ENCODE measurements around the gene SPPL2A.

The SPPL2A gene

GRCh38 chr15:50675535-50676144 is 89.9 kb downstream of the SPPL2A start:
- TF ChIP-seq CSRNP3 (CRISPR knock-in tag; IDR thresholded peaks at IDR 0.05) (no peak), TOX (CRISPR knock-in tag; IDR thresholded peaks at IDR 0.05; ENCODE audit: borderline replicate concordance) (no peak), ISL1 (CRISPR knock-in tag; IDR thresholded peaks at IDR 0.05) (no peak), POU6F1 (CRISPR knock-in tag; IDR thresholded peaks at IDR 0.05; ENCODE audit: borderline replicate concordance, low read depth) (no peak), ZNF70 (CRISPR knock-in tag; IDR thresholded peaks at IDR 0.05) (no peak), CREB5 (CRISPR knock-in tag; IDR thresholded peaks at IDR 0.05; ENCODE audit: low read depth) (no peak), ZFP3 (CRISPR knock-in tag; IDR thresholded peaks at IDR 0.05) (no peak), BACH2 (CRISPR knock-in tag; IDR thresholded peaks at IDR 0.05; ENCODE audit: borderline replicate concordance) (no peak), CSDC2 (CRISPR knock-in tag; IDR thresholded peaks at IDR 0.05) (no peak), SNAI2 (CRISPR knock-in tag; IDR thresholded peaks at IDR 0.05) (no peak), ARNTL (CRISPR knock-in tag; IDR thresholded peaks at IDR 0.05; ENCODE audit: borderline replicate concordance, low read depth) (no peak)
- ATAC-seq = no peak; the same call in 1 of the 3 replicates

- TF ChIP-seq POU6F1 (CRISPR knock-in tag; IDR thresholded peaks at IDR 0.05; ENCODE audit: borderline replicate concordance, low read depth) = no peak
- TF ChIP-seq ZFP30 (CRISPR knock-in tag; IDR thresholded peaks at IDR 0.05) = no peak
- no peak for TF ChIP-seq PATZ1 (CRISPR knock-in tag; IDR thresholded peaks at IDR 0.05; ENCODE audit: borderline replicate concordance)
- TF ChIP-seq RARB (CRISPR knock-in tag; IDR thresholded peaks at IDR 0.05) = no peak
- no peak for TF ChIP-seq ZNF8 (CRISPR knock-in tag; IDR thresholded peaks at IDR 0.05)
- TF ChIP-seq GLIS3 (CRISPR knock-in tag; IDR thresholded peaks at IDR 0.05) = no peak
- no peak for TF ChIP-seq CREB5 (CRISPR knock-in tag; IDR thresholded peaks at IDR 0.05; ENCODE audit: low read depth)
- no peak for TF ChIP-seq ESRRG (CRISPR knock-in tag; IDR thresholded peaks at IDR 0.05)
- TF ChIP-seq ZFP3 (CRISPR knock-in tag; IDR thresholded peaks at IDR 0.05) = no peak
- TF ChIP-seq ZNF70 (CRISPR knock-in tag; IDR thresholded peaks at IDR 0.05) = no peak
- no peak for TF ChIP-seq ISL1 (CRISPR knock-in tag; IDR thresholded peaks at IDR 0.05)
- no peak for TF ChIP-seq ZNF565 (CRISPR knock-in tag; conservative IDR thresholded peaks at IDR 0.05; ENCODE audit: low read depth)
- TF ChIP-seq TCF4 (CRISPR knock-in tag; IDR thresholded peaks at IDR 0.05; ENCODE audit: borderline replicate concordance) = no peak
- TF ChIP-seq BACH2 (CRISPR knock-in tag; IDR thresholded peaks at IDR 0.05; ENCODE audit: borderline replicate concordance) = no peak
- TF ChIP-seq ARNTL (CRISPR knock-in tag; IDR thresholded peaks at IDR 0.05; ENCODE audit: borderline replicate concordance, low read depth) = no peak
- no peak for ATAC-seq
Measured at GRCh38 chr15:50670115-50670514, 95.4 kb downstream of the SPPL2A start.

- no peak for ATAC-seq
- TF ChIP-seq RARB (CRISPR knock-in tag; IDR thresholded peaks at IDR 0.05) (no peak), ZNF565 (CRISPR knock-in tag; conservative IDR thresholded peaks at IDR 0.05; ENCODE audit: low read depth) (no peak), SNAI2 (CRISPR knock-in tag; IDR thresholded peaks at IDR 0.05) (no peak), TOX (CRISPR knock-in tag; IDR thresholded peaks at IDR 0.05; ENCODE audit: borderline replicate concordance) (no peak), CSDC2 (CRISPR knock-in tag; IDR thresholded peaks at IDR 0.05) (no peak), OSR1 (CRISPR knock-in tag; IDR thresholded peaks at IDR 0.05) (no peak), BACH2 (CRISPR knock-in tag; IDR thresholded peaks at IDR 0.05; ENCODE audit: borderline replicate concordance) (no peak), TCF4 (CRISPR knock-in tag; IDR thresholded peaks at IDR 0.05; ENCODE audit: borderline replicate concordance) (no peak), ZFP30 (CRISPR knock-in tag; IDR thresholded peaks at IDR 0.05) (no peak), CSRNP3 (CRISPR knock-in tag; IDR thresholded peaks at IDR 0.05) (no peak), ZFP3 (CRISPR knock-in tag; IDR thresholded peaks at IDR 0.05) (no peak), PATZ1 (CRISPR knock-in tag; IDR thresholded peaks at IDR 0.05; ENCODE audit: borderline replicate concordance) (no peak), GLIS3 (CRISPR knock-in tag; IDR thresholded peaks at IDR 0.05) (no peak), POU6F1 (CRISPR knock-in tag; IDR thresholded peaks at IDR 0.05; ENCODE audit: borderline replicate concordance, low read depth) (no peak)
Measured at GRCh38 chr15:50669611-50670010, 95.9 kb downstream of the SPPL2A start.

Measured in SK-N-SH treated with all-trans-retinoic acid at 6 μM for 48 hours (cell line).